H1 (cell line): ENCODE data around the gene PLA2G4E. TPM values are rescaled to one million over a fixed set of nuclear protein-coding genes. Genes with fewer than 3 reads are reported as not detected.

Experiments
- CTCF ChIA-PET: fragments of 300-600 bp; sonication (Branson Sonifier 250); formaldehyde crosslinking; loops from one replicate; lab custom pipeline; 2021; ENCODE audit not compliant: partially characterized antibody; lab: Charles Lee
- POLR2A ChIA-PET: fragments of 300-600 bp; sonication (Branson Sonifier 250); formaldehyde crosslinking; loops from one replicate; lab custom pipeline; 2021; ENCODE audit warnings: inconsistent platforms; ENCODE audit not compliant: partially characterized antibody; lab: Charles Lee
- DNase-seq, 2 experiments: peaks; one replicate each; pipeline versions ENCODE4 v3.0.0 to v3.0.0-alpha.2; 2010 to 2022; ENCODE audit warnings: low spot score in 2 of 2, low read depth in 1 of 2, mixed read lengths in 1 of 2
- FAIRE-seq: peaks from 2 replicates; lab custom pipeline; 2011; peaks lifted over from hg19 to GRCh38; lab: Jason Lieb, UNC
- H2AFZ ChIP-seq: 2 replicates; pipeline ENCODE4 v1.8.1; 2012; ENCODE audit warnings: low read length, inconsistent platforms
- H2AK5ac ChIP-seq: 2 replicates; pipeline ENCODE4 v1.6.1; 2013; ENCODE audit warnings: low read depth, low read length
- H2BK120ac ChIP-seq: replicated peaks from 2 replicates; pipeline ENCODE3; 2013; ENCODE audit warnings: low read depth, low read length, inconsistent platforms
- H2BK12ac ChIP-seq: 2 replicates; pipeline ENCODE4 v1.6.1; 2013; ENCODE audit warnings: low read depth, low read length
- H2BK15ac ChIP-seq: 2 replicates; pipeline ENCODE4 v1.6.1; 2013; ENCODE audit warnings: low read length
- H2BK20ac ChIP-seq: 2 replicates; pipeline ENCODE4 v1.6.1; 2013; ENCODE audit warnings: low read length
- H2BK5ac ChIP-seq: 2 replicates; pipeline ENCODE4 v1.6.1; 2013; ENCODE audit warnings: low read depth, low read length
- H3K14ac ChIP-seq: 2 replicates; pipeline ENCODE4 v1.6.1; 2013; ENCODE audit warnings: inconsistent platforms; ENCODE audit not compliant: insufficient read length
- H3K18ac ChIP-seq: 2 replicates; pipeline ENCODE4 v1.6.1; 2013; ENCODE audit warnings: low read length; ENCODE audit errors: extremely low read depth
- H3K23ac ChIP-seq: 2 replicates; pipeline ENCODE4 v1.6.1; 2013; ENCODE audit warnings: inconsistent platforms; ENCODE audit not compliant: insufficient read length
- H3K23me2 ChIP-seq: 2 replicates; pipeline ENCODE4 v1.6.1; 2013; ENCODE audit warnings: low read depth, low read length
- H3K27ac ChIP-seq: 2 replicates; pipeline ENCODE4 v1.6.1; 2011; ENCODE audit warnings: low read depth, low read length, inconsistent platforms
- H3K27me3 ChIP-seq, 4 experiments: replicated peaks in 1 of 4; 1 replicate in 1 of 4; 2 replicates in 3 of 4; pipeline versions ENCODE4 v1.6.1 to v1.8.1; 2011 to 2013; ENCODE audit warnings: low read length in 3 of 4, mild to moderate bottlenecking in 3 of 4, inconsistent platforms in 2 of 4, mixed read lengths in 2 of 4, moderate library complexity in 1 of 4; ENCODE audit not compliant: control insufficient read depth in 3 of 4, insufficient read depth in 3 of 4; ENCODE audit errors: extremely low read depth in 1 of 4
- H3K36me3 ChIP-seq, 4 experiments: 2 replicates each; pipeline versions ENCODE4 v1.6.1 to v1.8.1; 2011 to 2013; ENCODE audit warnings: mild to moderate bottlenecking in 4 of 4, low read length in 3 of 4, moderate library complexity in 2 of 4, control low read depth in 1 of 4, inconsistent platforms in 1 of 4; ENCODE audit not compliant: insufficient read depth in 4 of 4, control insufficient read depth in 2 of 4
- H3K4ac ChIP-seq: replicated peaks from 2 replicates; pipeline ENCODE3; 2013; ENCODE audit warnings: low read length, low read depth, mixed read lengths, inconsistent platforms; ENCODE audit not compliant: insufficient read length
- H3K4me1 ChIP-seq, 4 experiments: replicated peaks in 1 of 4; 1 replicate in 1 of 4; 2 replicates in 3 of 4; pipeline versions ENCODE4 v1.6.1 to v1.8.1; 2011 to 2013; ENCODE audit warnings: low read length in 3 of 4, inconsistent platforms in 2 of 4, mixed read lengths in 1 of 4; ENCODE audit not compliant: insufficient read depth in 4 of 4, control insufficient read depth in 3 of 4
- H3K4me2 ChIP-seq, 2 experiments: 2 replicates each; pipeline versions ENCODE4 v1.6.1 to v1.8.1; 2011 to 2013; ENCODE audit warnings: low read depth in 2 of 2, low read length in 2 of 2, control low read depth in 1 of 2, inconsistent platforms in 1 of 2, mild to moderate bottlenecking in 1 of 2; ENCODE audit not compliant: insufficient read depth in 1 of 2
- H3K4me3 ChIP-seq, 4 experiments: fragments of 200-600, 300-600 bp in 1 of 4; sonication (generic), shearing (Covaris generic), sonication (Bioruptor Twin) in 1 of 4; 2 replicates each; pipeline versions ENCODE4 v1.5.1 to v1.8.1; 2011 to 2016; ENCODE audit warnings: low read length in 4 of 4, low read depth in 3 of 4, control low read depth in 2 of 4, inconsistent platforms in 2 of 4, mild to moderate bottlenecking in 2 of 4, mixed read lengths in 1 of 4, moderate library complexity in 1 of 4; ENCODE audit not compliant: insufficient read depth in 2 of 4; ENCODE audit errors: extremely low read depth in 1 of 4
- H3K56ac ChIP-seq: replicated peaks from 2 replicates; pipeline ENCODE3; 2013; ENCODE audit warnings: low read depth, mild to moderate bottlenecking, mixed read lengths, low read length, inconsistent platforms; ENCODE audit not compliant: insufficient read length
- H3K79me1 ChIP-seq: 2 replicates; pipeline ENCODE4 v1.6.1; 2013; ENCODE audit warnings: low read depth, low read length, control low read depth
- H3K79me2 ChIP-seq, 2 experiments: 2 replicates each; pipeline versions ENCODE4 v1.6.1 to v1.8.1; 2012 to 2013; ENCODE audit warnings: low read length in 2 of 2, mild to moderate bottlenecking in 2 of 2, inconsistent platforms in 1 of 2; ENCODE audit not compliant: insufficient read depth in 2 of 2, control insufficient read depth in 1 of 2
- H3K9ac ChIP-seq, 4 experiments: replicated peaks in 1 of 4; 1 replicate in 1 of 4; 2 replicates in 3 of 4; pipeline versions ENCODE4 v1.6.1 to v1.8.1; 2011 to 2013; ENCODE audit warnings: low read depth in 3 of 4, low read length in 3 of 4, control low read depth in 2 of 4, mild to moderate bottlenecking in 2 of 4, moderate library complexity in 2 of 4, inconsistent platforms in 1 of 4; ENCODE audit errors: extremely low read depth in 1 of 4
- H3K9me3 ChIP-seq, 2 experiments: 2 replicates each; pipeline versions ENCODE4 v1.6.1 to v1.8.1; 2012 to 2013; ENCODE audit warnings: mild to moderate bottlenecking in 2 of 2, moderate library complexity in 2 of 2, control low read depth in 1 of 2, inconsistent platforms in 1 of 2, low read depth in 1 of 2, low read length in 1 of 2, mixed read lengths in 1 of 2; ENCODE audit not compliant: insufficient read depth in 2 of 2
- H4K20me1 ChIP-seq, 2 experiments: replicated peaks in 1 of 2; 2 replicates each; pipeline versions ENCODE3 to v1.8.1; 2011 to 2013; ENCODE audit warnings: inconsistent platforms in 2 of 2, low read length in 2 of 2, mild to moderate bottlenecking in 1 of 2; ENCODE audit not compliant: insufficient read depth in 2 of 2, control insufficient read depth in 1 of 2
- H4K5ac ChIP-seq: 2 replicates; pipeline ENCODE4 v1.6.1; 2013; ENCODE audit warnings: low read length, low read depth, mixed read lengths, inconsistent platforms; ENCODE audit not compliant: insufficient read length
- H4K8ac ChIP-seq: 2 replicates; pipeline ENCODE4 v1.8.0; 2013; ENCODE audit warnings: mild to moderate bottlenecking, moderate library complexity, low read length, inconsistent platforms; ENCODE audit not compliant: insufficient read depth; ENCODE audit errors: extremely low read depth
- H4K91ac ChIP-seq: replicated peaks from 2 replicates; pipeline ENCODE3; 2013; ENCODE audit warnings: low read length, mixed read lengths, inconsistent platforms; ENCODE audit not compliant: insufficient read length
- BRCA1 ChIP-seq: IDR thresholded peaks from 2 replicates; pipeline ENCODE4 v1.6.1; 2012; ENCODE audit warnings: low read depth, low read length, improper control_type of control experiment
- JUN ChIP-seq: IDR thresholded peaks from 2 replicates; pipeline ENCODE4 v1.6.1; 2011; ENCODE audit warnings: low read depth, mild to moderate bottlenecking, improper control_type of control experiment, low read length
- SIRT6 ChIP-seq: IDR thresholded peaks from one replicate; pipeline ENCODE4 v1.7.1; 2012; ENCODE audit warnings: low read length, inconsistent platforms
- SP4 ChIP-seq: IDR thresholded peaks from 2 replicates; pipeline ENCODE4 v1.6.1; 2012; ENCODE audit warnings: low read length, inconsistent platforms
- WGBS, 2 experiments: shearing (Covaris generic) in 1 of 2; methylation state at CpG; one replicate each; pipeline versions ENCODE4 v1.1.6 to v1.1.7; 2013 to 2015; ENCODE audit warnings: low lambda C conversion rate in 2 of 2, mixed read lengths in 2 of 2, inconsistent platforms in 1 of 2, low coverage in 1 of 2, missing lambda C conversion rate in 1 of 2; ENCODE audit not compliant: insufficient replicate concordance in 2 of 2, insufficient coverage in 1 of 2, insufficient read length in 1 of 2; ENCODE audit errors: extremely low coverage in 1 of 2, missing lambda C conversion rate in 1 of 2; 5-methylcytosine and 5-hydroxymethylcytosine counted together
- polyA plus RNA-seq, 7 experiments: library from polyadenylated mRNA; depleted of rRNA in 3 of 7; stranded (reverse) in 5 of 7; unstranded in 2 of 7; fragments of >200 nt in 5 of 7; fragments of 200-250 nt in 2 of 7; gene quantifications; 1 replicate in 5 of 7; 2 replicates in 1 of 7; 4 replicates in 1 of 7; pipeline versions ENCODE4 v1.2.1 to v1.2.3, GENCODE V29; 2011 to 2013; ENCODE audit warnings: missing spikeins in 2 of 7, mixed read lengths in 2 of 7
- total RNA-seq: library from RNA; stranded (reverse); fragmentation: NEBNext Ultra II Directional; extraction: Animal tissue kit (Norgen Biotek cat#: 25700); gene quantifications from 2 replicates; pipeline ENCODE4 v1.2.1, GENCODE V29; 2021

PLA2G4E gene
- total and polyA plus RNA-seq, 2 of the 8 experiments (the other 6 are each of a cell fraction or from before 2014, with no cell fraction given) = 0.03 TPM; not detected in 1

- H2BK20ac ChIP-seq = no peak overlapping the region
These were observed 8.6 kb downstream of the PLA2G4E start for GRCh38 chr15:42012241-42012640.

More at GRCh38 chr15:42012241-42012640, 8.6 kb downstream of the PLA2G4E start:
- WGBS, 2 experiments = 75% methylated on average over 2 of the region's 2 CpGs; no CpG with 5 or more reads in 1 of the 2 experiments
- Histone ChIP-seq H3K36me3 (no peaks in the 10 kb centered on the region), H2BK12ac (no peak overlapping the region), H3K27ac (no peak overlapping the region), H3K79me2 (no peaks in the 10 kb centered on the region), H3K4me1 (no peaks in the 10 kb centered on the region), H4K8ac (no peak overlapping the region), H3K23ac (no peak overlapping the region), H3K14ac (no peak overlapping the region), H3K9ac (no peak overlapping the region; a peak in 1 of 7 replicates), H2BK5ac (no peak overlapping the region), H3K4ac (no peak overlapping the region), H4K5ac (no peak overlapping the region), H3K4me2 (no peak overlapping the region), H3K79me1 (no peaks in the 10 kb centered on the region), H3K23me2 (no peaks in the 10 kb centered on the region), H2AK5ac (no peak overlapping the region), H2BK15ac (no peak overlapping the region), H2AFZ (no peak overlapping the region), H4K91ac (no peak overlapping the region), H3K9me3 (no peaks in the 10 kb centered on the region), H3K56ac (no peak overlapping the region), H3K4me3 (no peak overlapping the region), H3K27me3 (no peaks in the 10 kb centered on the region; a peak in 2 of 7 replicates), H3K18ac (no peak overlapping the region), H2BK120ac (no peak overlapping the region), H4K20me1 (no peaks in the 10 kb centered on the region)
- no peak for FAIRE-seq
- TF ChIP-seq BRCA1 (no peak), JUN (no peak), SIRT6 (no peak), SP4 (no peak)
- DNase-seq = no peak
- ChIA-PET POLR2A (no interaction called here), CTCF (interaction anchor here (0.9 to 2.4 kb wide), 4 partner anchors 23 to 126 kb away, joined by 3 to 7 read pairs (median 4); no protein-coding TSS in a partner anchor)
